HEK293 (cell line): ENCODE measurements around the gene FBXO3.

Experiments used
- CTCF ChIA-PET: fragments of 350-600 bp; formaldehyde crosslinking; extraction: SDS; loops from one replicate; lab custom pipeline; 2021; ENCODE audit warnings: antibody characterized with exemption; lab: Yijun Ruan, JAX
- POLR2A ChIA-PET: fragments of 300-600 bp; formaldehyde crosslinking; extraction: SDS; loops from one replicate; lab custom pipeline; 2020; ENCODE audit warnings: antibody characterized with exemption, inconsistent platforms; lab: Yijun Ruan, JAX
- H3K27ac ChIP-seq: fragments of 200-500 bp; sonication (Bioruptor generic); 2 replicates; pipeline ENCODE4 v1.5.1; 2014; ENCODE audit warnings: low read depth, low read length, control low read depth, inconsistent platforms; ENCODE audit errors: extremely low read depth
- H3K36me3 ChIP-seq, 2 experiments: fragments of 200-500 bp in 1 of 2; sonication (Bioruptor generic) in 1 of 2; 1 replicate in 1 of 2; 2 replicates in 1 of 2; pipeline ENCODE4 v1.5.1; 2014 to 2017; ENCODE audit warnings: inconsistent platforms in 2 of 2, low read length in 2 of 2; ENCODE audit not compliant: control insufficient read depth in 2 of 2, insufficient read depth in 1 of 2
- H3K4me1 ChIP-seq: fragments of 200-500 bp; sonication (Bioruptor generic); 2 replicates; pipeline ENCODE4 v1.5.1; 2014; ENCODE audit warnings: mild to moderate bottlenecking, low read length, inconsistent platforms; ENCODE audit not compliant: control insufficient read depth, insufficient read depth
- H3K4me3 ChIP-seq: 2 replicates; pipeline ENCODE4 v1.5.1; 2011; ENCODE audit warnings: low read depth, mild to moderate bottlenecking, control low read depth, low read length, moderate library complexity
- H3K9me3 ChIP-seq: fragments of 200-500 bp; sonication (Bioruptor generic); 2 replicates; pipeline ENCODE4 v1.5.1; 2014; ENCODE audit warnings: low read depth, low read length, inconsistent platforms; ENCODE audit not compliant: control insufficient read depth, insufficient read depth
- ATF2 ChIP-seq: fragments of 450-650 bp; formaldehyde crosslinking; IDR thresholded peaks from 2 replicates; pipeline ENCODE4 v1.5.1; 2016; ENCODE audit warnings: missing biosample characterization, missing genetic modification characterization, low read depth
- GLIS1 ChIP-seq: fragments of 450-650 bp; formaldehyde crosslinking; IDR thresholded peaks from 2 replicates; pipeline ENCODE4 v1.5.1; 2016; ENCODE audit warnings: missing biosample characterization, missing genetic modification characterization
- GLIS2 ChIP-seq: fragments of 450-650 bp; formaldehyde crosslinking; IDR thresholded peaks from 2 replicates; pipeline ENCODE4 v1.5.1; 2016; ENCODE audit warnings: missing biosample characterization, missing genetic modification characterization
- HOXA7 ChIP-seq: sonication (generic); formaldehyde crosslinking; IDR thresholded peaks from 2 replicates; pipeline ENCODE4 v1.8.1; 2022; ENCODE audit warnings: missing genetic modification reagents, borderline replicate concordance
- INSM2 ChIP-seq: fragments of 450-650 bp; formaldehyde crosslinking; IDR thresholded peaks from 2 replicates; pipeline ENCODE4 v1.5.1; 2016; ENCODE audit warnings: missing biosample characterization, missing genetic modification characterization
- KLF16 ChIP-seq: fragments of 450-650 bp; formaldehyde crosslinking; IDR thresholded peaks from 2 replicates; pipeline ENCODE4 v1.5.1; 2017; ENCODE audit warnings: missing biosample characterization, missing genetic modification characterization
- KLF8 ChIP-seq: fragments of 450-650 bp; formaldehyde crosslinking; IDR thresholded peaks from 2 replicates; pipeline ENCODE4 v1.5.1; 2016; ENCODE audit warnings: missing biosample characterization, missing genetic modification characterization
- ZFP37 ChIP-seq: fragments of 450-650 bp; formaldehyde crosslinking; IDR thresholded peaks from 2 replicates; pipeline ENCODE4 v1.5.1; 2016; ENCODE audit warnings: missing biosample characterization, missing genetic modification characterization
- ZNF133 ChIP-seq: fragments of 450-650 bp; formaldehyde crosslinking; IDR thresholded peaks from 2 replicates; pipeline ENCODE4 v1.5.1; 2016; ENCODE audit warnings: missing biosample characterization, missing genetic modification characterization
- ZNF16 ChIP-seq: fragments of 450-650 bp; formaldehyde crosslinking; IDR thresholded peaks from 2 replicates; pipeline ENCODE4 v1.5.1; 2016; ENCODE audit warnings: low read depth, missing biosample characterization, missing genetic modification characterization
- ZNF2 ChIP-seq: fragments of 450-650 bp; formaldehyde crosslinking; IDR thresholded peaks from 2 replicates; pipeline ENCODE4 v1.5.1; 2016; ENCODE audit warnings: missing biosample characterization, missing genetic modification characterization
- ZNF214 ChIP-seq: fragments of 450-650 bp; formaldehyde crosslinking; IDR thresholded peaks from 2 replicates; pipeline ENCODE4 v1.5.1; 2017; ENCODE audit warnings: missing biosample characterization, mild to moderate bottlenecking, missing genetic modification characterization, borderline replicate concordance
- ZNF311 ChIP-seq: fragments of 450-650 bp; formaldehyde crosslinking; IDR thresholded peaks from 2 replicates; pipeline ENCODE4 v1.5.1; 2017; ENCODE audit warnings: missing biosample characterization, missing genetic modification characterization, borderline replicate concordance
- ZNF350 ChIP-seq: fragments of 450-650 bp; formaldehyde crosslinking; IDR thresholded peaks from 2 replicates; pipeline ENCODE4 v1.5.0; 2017; ENCODE audit warnings: missing biosample characterization, mild to moderate bottlenecking, missing genetic modification characterization
- ZNF366 ChIP-seq: fragments of 450-650 bp; formaldehyde crosslinking; conservative IDR thresholded peaks from 2 replicates; pipeline ENCODE4 v1.5.1; 2016; ENCODE audit warnings: missing biosample characterization, missing genetic modification characterization
- ZNF391 ChIP-seq: fragments of 450-650 bp; formaldehyde crosslinking; IDR thresholded peaks from 2 replicates; pipeline ENCODE4 v1.5.1; 2016; ENCODE audit warnings: low read depth, missing biosample characterization, missing genetic modification characterization, borderline replicate concordance
- ZNF514 ChIP-seq: fragments of 450-650 bp; formaldehyde crosslinking; IDR thresholded peaks from 2 replicates; pipeline ENCODE4 v1.5.1; 2016; ENCODE audit warnings: missing biosample characterization, missing genetic modification characterization
- ZNF555 ChIP-seq: fragments of 450-650 bp; formaldehyde crosslinking; conservative IDR thresholded peaks from 2 replicates; pipeline ENCODE4 v1.5.1; 2017; ENCODE audit warnings: missing biosample characterization, mild to moderate bottlenecking, missing genetic modification characterization, inconsistent platforms
- ZNF596 ChIP-seq: fragments of 450-650 bp; IDR thresholded peaks from 2 replicates; pipeline ENCODE4 v1.5.0; 2018; ENCODE audit warnings: missing biosample characterization, mild to moderate bottlenecking, missing genetic modification characterization, moderate library complexity
- ZNF660 ChIP-seq: fragments of 450-650 bp; IDR thresholded peaks from 2 replicates; pipeline ENCODE4 v1.5.1; 2018; ENCODE audit warnings: missing biosample characterization, mild to moderate bottlenecking, missing genetic modification characterization
- ZNF830 ChIP-seq: fragments of 450-650 bp; IDR thresholded peaks from 2 replicates; pipeline ENCODE4 v1.5.0; 2018; ENCODE audit warnings: missing biosample characterization, missing genetic modification characterization, low read depth, mild to moderate bottlenecking, moderate library complexity
- ZNF837 ChIP-seq: fragments of 450-650 bp; formaldehyde crosslinking; IDR thresholded peaks from 2 replicates; pipeline ENCODE4 v1.5.1; 2016; ENCODE audit warnings: missing biosample characterization, missing genetic modification characterization
- TF ChIP-seq, protein P1 (sequence below): fragments of 450-650 bp; formaldehyde crosslinking; IDR thresholded peaks from 2 replicates; pipeline ENCODE4 v1.5.1; 2017; ENCODE audit warnings: missing biosample characterization, missing genetic modification characterization

Gene FBXO3

DNA sequence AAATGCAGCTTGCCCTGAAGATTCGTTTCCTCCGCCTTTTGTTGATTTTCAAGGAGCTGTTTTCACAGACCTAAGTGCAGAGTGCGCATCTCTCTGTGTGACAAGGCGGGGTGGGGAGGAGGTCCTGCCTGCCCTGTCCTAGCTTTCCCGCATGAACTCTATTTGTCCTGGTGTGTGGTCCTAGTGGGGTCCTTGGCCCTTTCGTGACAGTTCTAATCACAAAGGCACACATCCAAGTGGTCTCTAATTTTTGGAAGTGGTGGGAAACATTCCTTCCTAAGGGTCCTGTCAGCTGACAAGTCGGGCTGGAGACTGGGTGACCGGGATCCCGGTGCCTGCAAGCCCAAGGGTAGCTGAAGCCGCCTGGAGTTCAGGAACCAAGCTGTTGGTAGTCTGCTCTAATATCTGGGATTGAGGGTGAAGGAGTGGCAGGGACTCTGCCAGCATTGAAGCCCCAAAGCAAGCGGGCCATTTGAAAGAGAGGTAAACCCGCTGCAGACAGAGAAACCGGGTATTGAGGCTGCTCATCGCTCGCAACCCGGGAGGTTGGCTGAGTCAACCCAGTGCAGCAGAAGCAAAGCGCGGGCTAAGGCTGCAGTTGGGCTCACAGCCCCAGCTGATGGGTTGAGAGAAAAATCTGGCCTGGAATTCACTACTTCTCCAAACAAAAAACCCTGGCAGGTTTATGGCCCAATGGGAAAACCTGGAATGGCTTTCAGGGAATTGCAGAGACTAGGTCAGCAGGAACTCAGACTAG is 28.1 kb upstream of the FBXO3 start (continued):
- TF ChIP-seq ZNF391 (tag by site-specific recombination) (0 out of 2 replicates have a peak, but pooled peaks have one; percentile 74), ATF2 (tag by site-specific recombination) (no peak), ZNF311 (tag by site-specific recombination) (no peak), KLF8 (tag by site-specific recombination) (peak; percentile 71), GLIS2 (tag by site-specific recombination) (peak; percentile 38), ZNF133 (no peak), ZNF837 (no peak)

GRCh38 chr11:33801821-33802193 is 27.5 kb upstream of the FBXO3 start:
- POLR2A ChIA-PET: interaction anchor here (1.0 to 1.6 kb wide), 4 partner anchors 24 to 65 kb away, joined by 4 to 7 read pairs (median 6); partner anchors contain the start of gene FBXO3
- TF ChIP-seq ZNF366 (0 out of 2 replicates have a peak, but pooled peaks have one; percentile 22), ZNF596 (tag by site-specific recombination) (no peak)
- Histone ChIP-seq H3K9me3 (no peaks in the 10 kb centered on the region), H3K4me1 (no peaks in the 10 kb centered on the region), H3K36me3 (no peaks in the 10 kb centered on the region), H3K27ac (no peak overlapping the region), H3K4me3 (peak overlapping the region; percentile 54)
- CTCF ChIA-PET: interaction anchor here (0.6 to 10.1 kb wide), 5 partner anchors 11 to 1685 kb away, joined by 3 to 269 read pairs (median 3); no protein-coding TSS in a partner anchor

- CTCF ChIA-PET: interaction anchor here (0.7 kb wide), 1 partner anchor 9 kb away, joined by 6 read pairs; no protein-coding TSS in a partner anchor
- H3K4me1 ChIP-seq: no peaks in the 10 kb centered on the region
- TF ChIP-seq GLIS2 (tag by site-specific recombination) (no peak), ZNF366 (no peak), ZNF660 (no peak), ZNF555 (tag by site-specific recombination) (no peak), ZNF350 (tag by site-specific recombination) (no peak), ZNF830 (no peak), INSM2 (tag by site-specific recombination) (no peak), GLIS1 (tag by site-specific recombination) (no peak), ZNF2 (tag by site-specific recombination) (no peak), HOXA7 (CRISPR knock-in tag) (no peak), ZFP37 (tag by site-specific recombination) (no peak), KLF16 (tag by site-specific recombination) (no peak), ZNF214 (tag by site-specific recombination) (no peak), ZNF391 (tag by site-specific recombination) (no peak), ZNF16 (tag by site-specific recombination) (no peak), ZNF514 (no peak)
- TF ChIP-seq, protein P1, sequence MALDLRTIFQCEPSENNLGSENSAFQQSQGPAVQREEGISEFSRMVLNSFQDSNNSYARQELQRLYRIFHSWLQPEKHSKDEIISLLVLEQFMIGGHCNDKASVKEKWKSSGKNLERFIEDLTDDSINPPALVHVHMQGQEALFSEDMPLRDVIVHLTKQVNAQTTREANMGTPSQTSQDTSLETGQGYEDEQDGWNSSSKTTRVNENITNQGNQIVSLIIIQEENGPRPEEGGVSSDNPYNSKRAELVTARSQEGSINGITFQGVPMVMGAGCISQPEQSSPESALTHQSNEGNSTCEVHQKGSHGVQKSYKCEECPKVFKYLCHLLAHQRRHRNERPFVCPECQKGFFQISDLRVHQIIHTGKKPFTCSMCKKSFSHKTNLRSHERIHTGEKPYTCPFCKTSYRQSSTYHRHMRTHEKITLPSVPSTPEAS: no peak
- H3K27ac ChIP-seq: no peak overlapping the region
- no peak overlapping the region for H3K4me3 ChIP-seq
- no peaks in the 10 kb centered on the region for H3K36me3 ChIP-seq
- POLR2A ChIA-PET: no interaction called here
- H3K9me3 ChIP-seq: no peaks in the 10 kb centered on the region
Measured at GRCh38 chr11:33797879-33798278, 23.6 kb upstream of the FBXO3 start.
